ENCODE measurements around the gene LRP1B.

- TF ChIP-seq CTCF (IDR thresholded peaks at IDR 0.05 in 4 of 5, conservative IDR thresholded peaks at IDR 0.05 in 1 of 5) (no peak), POLR2A (IDR thresholded peaks at IDR 0.05) (no peak)
Observed at GRCh38 chr2:141871913-141872634, 258.7 kb downstream of the LRP1B start.
